ENCODE measurements around the gene C1QTNF12.

Gene C1QTNF12

GRCh38 chr1:1226566-1227362 lies 19.8 kb downstream of the C1QTNF12 start:
- DNase-seq, result no peak

GRCh38 chr1:1225913-1226312 lies 20.6 kb downstream of the C1QTNF12 start:
- no peak for DNase-seq

- no peak for DNase-seq
These were observed 21.2 kb downstream of the C1QTNF12 start for GRCh38 chr1:1225238-1225845.

GRCh38 chr1:1223891-1224290 lies 22.6 kb downstream of the C1QTNF12 start:
- DNase-seq, result no peak

- no peak for DNase-seq
These were observed 23.2 kb downstream of the C1QTNF12 start for GRCh38 chr1:1223321-1223720.

- DNase-seq, result no peak
These were observed 23.8 kb downstream of the C1QTNF12 start for GRCh38 chr1:1222575-1223225.

- no peak for DNase-seq
These were observed 24.5 kb downstream of the C1QTNF12 start for GRCh38 chr1:1221887-1222574.

GRCh38 chr1:1220197-1220596 lies 26.3 kb downstream of the C1QTNF12 start:
- no peak for DNase-seq

GRCh38 chr1:1219341-1219740 lies 27.2 kb downstream of the C1QTNF12 start:
- no peak for DNase-seq

- no peak for DNase-seq
These were observed 27.9 kb downstream of the C1QTNF12 start for GRCh38 chr1:1218524-1219200.

GRCh38 chr1:1217621-1218523 lies 28.6 kb downstream of the C1QTNF12 start:
- no peak for DNase-seq

GRCh38 chr1:1216770-1217620 lies 29.5 kb downstream of the C1QTNF12 start:
- no peak for DNase-seq

- DNase-seq, result no peak
These were observed 30.5 kb downstream of the C1QTNF12 start for GRCh38 chr1:1215881-1216605.

- DNase-seq, result no peak
These were observed 31.3 kb downstream of the C1QTNF12 start for GRCh38 chr1:1215080-1215676.

GRCh38 chr1:1213345-1214265 lies 32.9 kb downstream of the C1QTNF12 start, which contains the start of gene TNFRSF4:
TSS of gene TNFRSF4 (minus strand) at chr1:1214153. CDS start at chr1:1214127, 26 bp downstream.
- DNase-seq, result no peak

- DNase-seq, result no peak
These were observed 33.7 kb downstream of the C1QTNF12 start for GRCh38 chr1:1212780-1213344.

GRCh38 chr1:1211541-1212441 lies 34.7 kb downstream of the C1QTNF12 start:
- DNase-seq, result no peak
